NCI-H1092 (cell line): ENCODE measurements around the gene CYP46A1.
"Not testable (repeated sequence)": the region's sequence is repeated elsewhere in the genome, so short reads cannot be mapped to it uniquely, and the experiment has no call there.

ENCODE experiments used
- DNase-seq: peaks from one replicate; lab custom pipeline; 2025; lab: John Stamatoyannopoulos, UW

CYP46A1 gene

DNA sequence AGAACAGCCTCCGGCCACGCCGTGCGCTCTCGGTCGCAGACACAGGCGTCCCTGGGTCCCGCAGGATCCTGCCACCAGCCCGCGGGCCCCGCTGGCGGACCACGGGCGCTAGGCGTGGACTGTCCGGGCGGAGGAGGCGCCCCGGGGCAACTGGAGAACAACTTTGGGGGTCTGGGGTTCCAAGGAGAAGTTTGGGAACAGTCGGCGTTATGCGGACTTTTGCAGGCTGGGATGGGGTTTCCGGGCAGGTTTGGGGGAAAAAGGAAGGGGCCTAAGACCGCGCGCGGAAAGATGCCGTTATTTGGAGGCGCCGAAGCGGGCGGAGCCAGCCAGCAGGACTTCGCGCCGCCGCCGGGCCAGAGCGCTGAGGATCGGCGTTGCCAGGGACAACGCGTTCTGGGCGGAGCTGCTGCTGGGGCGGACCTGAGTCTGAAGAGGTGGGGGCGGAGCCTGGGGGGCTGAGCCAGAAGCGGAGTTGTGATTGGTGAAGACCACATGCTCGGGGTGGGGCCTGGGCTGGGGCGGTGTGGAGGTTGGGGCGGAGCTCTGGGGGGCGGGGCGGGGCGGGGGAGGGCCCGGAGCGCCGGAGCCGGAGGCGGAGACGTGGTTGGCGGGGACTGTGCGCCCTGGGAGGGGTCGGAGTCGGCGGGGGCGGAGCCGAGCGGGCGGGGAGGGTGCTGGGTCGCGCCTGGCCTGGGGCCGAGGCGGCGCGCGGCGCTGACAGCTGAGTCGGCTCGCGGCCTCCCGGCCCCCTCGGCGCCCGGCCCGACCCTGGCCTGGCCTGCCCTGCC lies at the start of gene CYP46A1:
Gene CYP46A1, plus strand, starts transcription at position 680 of the 791 bp plus-strand sequence. CDS start 120 bp downstream, outside the sequence.
- DNase-seq = peak; percentile 98

DNA sequence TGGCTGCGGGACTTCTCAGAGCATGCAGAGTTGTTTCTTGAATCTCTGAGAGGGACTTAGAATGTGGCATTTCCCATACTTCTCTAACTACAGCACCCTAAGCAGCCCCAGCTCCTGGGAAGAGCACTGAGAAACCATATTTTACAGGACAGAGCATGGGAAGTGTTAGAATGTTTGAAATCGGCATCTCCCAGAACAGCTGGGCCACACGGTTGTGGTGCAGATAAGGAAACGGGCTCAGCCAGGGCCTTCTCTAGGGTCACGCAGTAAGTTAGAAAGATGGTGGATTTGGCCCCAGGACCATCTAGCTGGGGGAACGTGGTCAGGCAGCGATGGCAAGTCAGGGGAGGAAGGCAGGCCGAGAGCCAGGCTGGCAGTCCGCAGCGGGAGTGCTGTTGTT lies 49.7 kb upstream of the CYP46A1 start:
- no peak for DNase-seq

DNA sequence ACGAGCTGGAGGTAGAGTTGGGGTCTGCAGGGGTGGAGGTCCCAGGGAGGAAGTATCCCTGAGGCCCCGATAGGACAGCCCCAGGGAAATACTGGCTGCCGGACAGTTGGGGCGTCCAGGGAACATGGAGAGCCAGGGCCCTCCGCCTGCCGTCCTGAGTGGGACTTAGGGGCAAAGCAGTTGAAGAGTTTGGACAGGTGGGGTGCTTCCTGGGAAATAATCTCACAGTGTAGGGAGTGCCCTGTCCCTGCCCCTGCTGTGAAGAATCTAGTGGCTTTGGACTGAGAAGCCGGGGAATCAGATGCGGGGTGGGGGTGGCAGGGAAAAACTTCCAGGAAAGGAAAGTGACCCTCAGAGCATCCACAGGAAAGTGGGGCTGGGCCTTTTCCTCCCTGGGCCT lies 49.0 kb upstream of the CYP46A1 start:
- no peak for DNase-seq

DNA sequence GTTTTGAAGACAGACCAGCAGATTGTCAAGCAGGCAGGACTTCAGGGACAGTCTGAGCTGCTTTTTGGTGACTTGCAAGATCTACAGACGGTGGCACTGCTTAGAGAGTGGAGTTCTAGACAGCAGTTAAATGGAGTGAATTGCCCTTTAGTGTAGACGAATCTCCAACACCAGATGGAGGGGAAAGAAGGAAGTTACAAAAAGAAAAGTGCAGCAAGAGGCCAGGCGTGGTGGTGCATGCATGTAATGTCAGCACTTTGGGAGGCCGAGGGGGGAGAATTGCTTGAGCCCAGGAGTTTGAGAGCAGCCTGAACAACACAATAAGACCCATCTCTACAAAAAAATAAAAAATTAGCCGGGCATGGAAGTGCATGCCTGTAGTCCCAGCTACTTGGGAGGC lies 47.6 kb upstream of the CYP46A1 start:
- DNase-seq = no peak

DNA sequence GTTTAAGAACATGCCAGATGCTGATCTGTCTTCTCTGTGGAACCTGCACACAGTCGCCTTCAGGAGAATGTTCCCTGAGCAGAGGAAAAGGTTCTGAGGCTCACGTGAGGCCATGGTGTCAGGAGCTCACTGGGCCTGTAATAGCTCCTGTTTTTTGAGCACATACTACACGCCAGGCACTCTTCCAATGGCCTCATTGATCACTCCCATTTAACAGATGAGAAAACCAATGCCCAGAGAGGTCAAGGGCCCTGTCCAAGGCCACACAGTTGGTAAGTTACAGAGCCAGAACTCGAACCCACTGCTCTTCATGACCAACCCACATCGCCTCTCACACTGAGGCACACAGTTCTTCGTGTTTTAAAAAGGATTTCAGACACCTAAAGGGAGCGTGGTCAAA lies 46.5 kb upstream of the CYP46A1 start:
- DNase-seq = no peak

- not testable (repeated sequence) for DNase-seq
Measured at GRCh38 chr14:99642771-99643170, 41.3 kb upstream of the CYP46A1 start.

- DNase-seq = no peak
Measured at GRCh38 chr14:99643343-99643742, 40.8 kb upstream of the CYP46A1 start.

GRCh38 chr14:99644035-99644587 lies 40.0 kb upstream of the CYP46A1 start:
- no peak for DNase-seq

GRCh38 chr14:99644723-99645544 lies 39.2 kb upstream of the CYP46A1 start, which contains the start of gene HHIPL1:
Gene HHIPL1, plus strand, starts transcription at chr14:99645129. Its CDS starts 79 bp downstream, at chr14:99645208.
- DNase-seq = no peak

GRCh38 chr14:99645545-99646505 lies 38.3 kb upstream of the CYP46A1 start:
- no peak for DNase-seq

- DNase-seq = no peak
Measured at GRCh38 chr14:99647411-99647810, 36.7 kb upstream of the CYP46A1 start.

DNA sequence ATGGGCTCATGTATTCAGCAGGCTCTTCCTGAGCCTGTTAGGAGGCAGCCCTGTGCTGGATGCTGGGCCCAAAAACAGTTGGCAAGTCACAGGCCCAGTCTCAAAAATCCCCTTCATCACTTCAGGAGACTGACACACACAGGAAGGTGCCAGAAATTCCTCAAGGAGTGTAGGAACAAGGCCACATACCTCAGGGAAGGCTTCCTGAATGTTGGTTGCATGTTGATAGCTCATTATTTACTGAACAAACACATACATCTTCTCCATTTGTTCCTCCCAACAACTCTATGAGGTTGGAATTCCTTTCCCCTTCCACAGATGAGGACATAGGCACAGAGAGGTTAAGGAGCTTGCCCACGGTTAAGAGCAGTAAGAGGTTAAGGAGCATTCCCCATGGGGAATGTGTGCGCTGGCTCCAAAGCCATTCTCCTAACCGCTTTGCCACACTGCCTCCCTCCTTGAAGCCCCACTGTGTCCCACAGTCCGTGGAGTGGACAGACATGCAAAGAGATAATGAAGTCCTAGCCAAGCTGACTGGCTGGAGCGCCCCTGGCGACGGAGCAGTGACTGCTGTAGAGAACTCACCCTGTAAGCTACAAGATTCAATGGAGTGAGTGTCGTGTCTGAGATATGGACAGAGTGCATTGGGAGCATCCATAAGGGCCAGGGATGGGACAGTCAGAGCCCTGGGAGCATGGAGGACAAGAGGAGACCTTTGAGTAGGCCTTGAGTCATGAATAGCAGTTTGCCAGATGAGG lies 35.9 kb upstream of the CYP46A1 start:
- no peak for DNase-seq

DNA sequence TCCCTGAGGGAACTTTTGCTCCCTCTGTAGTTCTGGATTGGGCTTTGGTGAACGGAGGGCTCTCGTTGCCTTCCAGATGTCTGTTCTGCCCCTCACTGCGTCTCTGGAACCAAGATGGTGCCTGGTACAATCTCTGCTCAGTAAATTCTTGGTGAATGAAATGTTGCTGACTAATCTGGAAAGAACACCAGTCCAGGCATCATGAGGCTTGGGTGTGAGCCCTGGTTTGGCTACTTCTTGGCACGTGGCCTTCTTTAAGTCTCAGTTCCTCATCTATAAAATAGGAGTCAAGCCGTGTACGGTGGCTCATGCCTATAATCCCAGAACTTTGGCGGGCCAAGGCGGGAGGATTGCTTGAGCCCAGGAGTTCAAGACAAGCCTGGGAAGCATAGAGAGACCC lies 34.9 kb upstream of the CYP46A1 start:
- no peak for DNase-seq

DNA sequence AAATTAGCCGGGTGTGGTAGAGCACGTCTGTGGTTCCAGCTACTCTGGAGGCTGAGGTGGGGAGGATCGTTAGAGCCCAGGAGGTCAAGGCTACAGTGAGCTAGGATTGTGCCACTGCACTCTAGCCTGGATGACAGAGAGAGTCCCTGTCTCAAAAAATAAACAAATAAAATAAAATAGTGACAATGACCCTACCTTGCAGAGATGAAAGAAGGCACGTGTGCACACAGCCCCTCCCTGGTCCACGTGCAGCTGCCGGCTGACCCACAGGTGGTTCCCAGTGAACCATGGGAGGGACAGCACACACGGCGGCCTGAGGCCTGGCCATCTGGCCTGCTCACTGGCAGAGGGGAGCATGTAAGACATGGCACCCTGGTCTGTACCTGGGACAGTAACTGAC lies 34.5 kb upstream of the CYP46A1 start:
- DNase-seq = no peak

DNA sequence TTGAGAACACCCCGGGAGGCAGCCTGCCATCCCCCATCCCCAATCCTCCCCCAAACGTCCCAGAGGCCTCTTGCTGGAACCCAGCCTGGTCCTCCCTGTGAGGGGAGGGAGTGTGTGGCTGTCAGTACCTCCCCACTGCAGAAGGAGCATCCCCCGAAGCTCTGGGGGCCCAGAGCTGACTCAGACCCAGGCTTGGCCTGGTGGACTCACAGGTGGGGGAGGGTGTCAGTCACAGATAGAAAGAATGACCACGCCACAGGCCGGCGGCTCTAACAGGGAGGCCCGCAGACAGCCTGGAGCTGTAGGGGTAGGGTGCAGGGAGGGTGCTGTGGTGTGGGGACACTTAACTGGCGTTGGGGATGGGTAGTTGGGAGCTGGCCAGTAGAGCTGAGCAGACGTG lies 33.9 kb upstream of the CYP46A1 start:
- DNase-seq = no peak

GRCh38 chr14:99651953-99652746 lies 31.9 kb upstream of the CYP46A1 start:
- no peak for DNase-seq

DNA sequence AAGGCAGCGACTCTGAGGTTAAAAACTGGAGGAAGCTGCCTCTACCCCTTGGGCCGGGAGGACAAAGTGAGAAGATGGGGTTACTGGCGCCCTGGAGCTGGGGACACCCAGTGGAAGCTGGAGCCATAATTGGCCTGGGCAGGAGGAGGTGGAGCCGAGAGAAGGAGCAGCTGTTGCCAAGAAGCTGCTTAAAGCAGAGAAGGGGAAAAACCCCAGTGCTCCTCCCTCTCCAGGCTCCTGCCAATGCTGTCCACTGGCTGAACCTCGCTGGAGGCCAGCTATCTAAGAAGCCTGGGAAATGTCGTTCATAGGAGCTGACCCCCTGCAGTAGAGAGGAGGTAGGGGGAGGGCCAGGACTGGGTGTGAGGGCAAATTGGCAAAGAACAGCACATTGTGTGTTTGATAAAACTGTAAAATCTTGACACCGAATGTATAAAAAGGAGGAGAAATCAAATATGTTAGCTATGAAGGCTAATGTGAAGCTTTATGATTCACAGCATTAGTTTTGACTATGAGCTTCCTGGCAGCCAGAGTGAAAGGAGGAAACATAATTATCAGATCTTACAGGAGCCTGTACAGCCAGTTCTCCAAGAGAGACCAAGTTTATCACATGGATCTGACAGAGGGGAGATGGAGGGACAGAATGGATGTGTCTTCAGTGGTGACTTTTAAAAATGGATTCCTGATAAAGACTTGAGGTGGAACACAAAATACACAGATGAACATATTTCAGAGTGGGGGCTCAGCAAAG lies 29.7 kb upstream of the CYP46A1 start:
- no peak for DNase-seq

- no peak for DNase-seq
Measured at GRCh38 chr14:99655521-99655920, 28.6 kb upstream of the CYP46A1 start.

- no peak for DNase-seq
Measured at GRCh38 chr14:99656171-99656570, 27.9 kb upstream of the CYP46A1 start.
